Measurements from ENCODE around the gene ZFYVE9. TPM values are rescaled to one million over a fixed set of nuclear protein-coding genes. Genes with fewer than 3 reads are reported as not detected.

Gene ZFYVE9
- total and polyA plus RNA-seq, 10 of the 15 experiments (the other 5 are each of a cell fraction or from before 2014, with no cell fraction given): 0.26 to 6.9 (median 2.3) TPM

DNA sequence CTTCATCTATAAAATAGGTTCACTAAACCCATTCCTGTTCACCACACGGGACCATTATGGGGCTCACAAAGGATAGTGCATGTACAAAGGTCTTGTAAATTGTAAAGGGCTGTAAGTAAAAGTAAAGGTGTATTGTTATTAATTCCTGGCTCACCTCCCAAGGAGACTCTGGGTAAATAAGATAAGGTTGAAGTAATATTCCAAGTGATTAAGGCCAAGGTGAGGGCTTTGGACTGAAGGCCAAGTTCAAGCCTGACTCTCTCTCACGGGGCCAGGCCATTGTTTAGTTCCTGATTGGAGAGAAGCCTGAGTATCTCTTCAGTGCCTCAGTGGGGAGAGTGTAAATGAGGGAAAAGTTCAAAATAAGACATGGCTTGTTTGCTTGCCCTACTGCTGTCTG is 19.5 kb upstream of the ZFYVE9 start (continued):
- TF ChIP-seq, protein P1, sequence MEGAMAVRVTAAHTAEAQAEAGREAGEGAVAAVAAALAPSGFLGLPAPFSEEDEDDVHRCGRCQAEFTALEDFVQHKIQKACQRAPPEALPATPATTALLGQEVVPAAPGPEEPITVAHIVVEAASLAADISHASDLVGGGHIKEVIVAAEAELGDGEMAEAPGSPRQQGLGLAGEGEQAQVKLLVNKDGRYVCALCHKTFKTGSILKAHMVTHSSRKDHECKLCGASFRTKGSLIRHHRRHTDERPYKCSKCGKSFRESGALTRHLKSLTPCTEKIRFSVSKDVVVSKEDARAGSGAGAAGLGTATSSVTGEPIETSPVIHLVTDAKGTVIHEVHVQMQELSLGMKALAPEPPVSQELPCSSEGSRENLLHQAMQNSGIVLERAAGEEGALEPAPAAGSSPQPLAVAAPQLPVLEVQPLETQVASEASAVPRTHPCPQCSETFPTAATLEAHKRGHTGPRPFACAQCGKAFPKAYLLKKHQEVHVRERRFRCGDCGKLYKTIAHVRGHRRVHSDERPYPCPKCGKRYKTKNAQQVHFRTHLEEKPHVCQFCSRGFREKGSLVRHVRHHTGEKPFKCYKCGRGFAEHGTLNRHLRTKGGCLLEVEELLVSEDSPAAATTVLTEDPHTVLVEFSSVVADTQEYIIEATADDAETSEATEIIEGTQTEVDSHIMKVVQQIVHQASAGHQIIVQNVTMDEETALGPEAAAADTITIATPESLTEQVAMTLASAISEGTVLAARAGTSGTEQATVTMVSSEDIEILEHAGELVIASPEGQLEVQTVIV (IDR thresholded peaks at IDR 0.05; ENCODE audit: borderline replicate concordance, partially characterized antibody): no peak
- TF ChIP-seq SP1 (IDR thresholded peaks at IDR 0.05; ENCODE audit: low read depth, low read length): no peak
- no peak for TF ChIP-seq ATF7 (IDR thresholded peaks at IDR 0.05; ENCODE audit: low read depth)
- TF ChIP-seq CREM (IDR thresholded peaks at IDR 0.05; ENCODE audit: low read depth): no peak
- TF ChIP-seq, protein P2, sequence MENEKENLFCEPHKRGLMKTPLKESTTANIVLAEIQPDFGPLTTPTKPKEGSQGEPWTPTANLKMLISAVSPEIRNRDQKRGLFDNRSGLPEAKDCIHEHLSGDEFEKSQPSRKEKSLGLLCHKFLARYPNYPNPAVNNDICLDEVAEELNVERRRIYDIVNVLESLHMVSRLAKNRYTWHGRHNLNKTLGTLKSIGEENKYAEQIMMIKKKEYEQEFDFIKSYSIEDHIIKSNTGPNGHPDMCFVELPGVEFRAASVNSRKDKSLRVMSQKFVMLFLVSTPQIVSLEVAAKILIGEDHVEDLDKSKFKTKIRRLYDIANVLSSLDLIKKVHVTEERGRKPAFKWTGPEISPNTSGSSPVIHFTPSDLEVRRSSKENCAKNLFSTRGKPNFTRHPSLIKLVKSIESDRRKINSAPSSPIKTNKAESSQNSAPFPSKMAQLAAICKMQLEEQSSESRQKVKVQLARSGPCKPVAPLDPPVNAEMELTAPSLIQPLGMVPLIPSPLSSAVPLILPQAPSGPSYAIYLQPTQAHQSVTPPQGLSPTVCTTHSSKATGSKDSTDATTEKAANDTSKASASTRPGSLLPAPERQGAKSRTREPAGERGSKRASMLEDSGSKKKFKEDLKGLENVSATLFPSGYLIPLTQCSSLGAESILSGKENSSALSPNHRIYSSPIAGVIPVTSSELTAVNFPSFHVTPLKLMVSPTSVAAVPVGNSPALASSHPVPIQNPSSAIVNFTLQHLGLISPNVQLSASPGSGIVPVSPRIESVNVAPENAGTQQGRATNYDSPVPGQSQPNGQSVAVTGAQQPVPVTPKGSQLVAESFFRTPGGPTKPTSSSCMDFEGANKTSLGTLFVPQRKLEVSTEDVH (IDR thresholded peaks at IDR 0.05; ENCODE audit: low read depth, partially characterized antibody): no peak

DNA sequence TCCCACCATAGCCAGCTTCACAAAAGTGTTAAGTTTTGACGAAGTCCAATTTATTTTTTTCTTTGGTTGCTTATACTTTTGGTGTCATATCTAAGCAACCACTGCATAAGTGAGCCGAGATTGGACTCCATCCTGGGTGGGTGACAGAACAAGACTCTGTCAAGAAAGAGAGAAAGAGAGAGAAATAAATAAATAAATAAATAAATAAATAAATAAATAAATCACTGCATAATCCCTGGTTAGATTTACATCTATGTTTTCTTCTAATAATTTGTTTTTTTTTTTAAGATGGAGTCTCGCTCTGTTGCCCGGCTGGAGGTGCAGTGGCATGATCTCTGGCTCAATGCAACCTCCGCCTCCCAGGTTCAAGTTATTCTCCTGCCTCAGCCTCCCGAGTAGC is 18.3 kb upstream of the ZFYVE9 start:
- FAIRE-seq: no peak
- Histone ChIP-seq H3K27ac (ENCODE audit: control insufficient read depth, insufficient read depth) (no peak overlapping the region), H3K9ac (ENCODE audit: control insufficient read depth, insufficient read depth, low read length) (no peak overlapping the region), H4K20me1 (ENCODE audit: control insufficient read depth, insufficient read depth) (no peaks in the 10 kb centered on the region), H3K4me1 (ENCODE audit: control insufficient read depth, insufficient read depth, low read length) (no peaks in the 10 kb centered on the region), H3K27me3 (replicated peaks in 1 of 2; ENCODE audit: control insufficient read depth in 2 of 2, insufficient read depth in 2 of 2, low read length in 1 of 2) (no peaks in the 10 kb centered on the region), H3K4me2 (ENCODE audit: control insufficient read depth, insufficient read depth) (no peak overlapping the region), H3K9me3 (replicated peaks; ENCODE audit: control insufficient read depth, insufficient read depth, low read length) (no peaks in the 10 kb centered on the region), H3K4me3 (no peak overlapping the region), H2AFZ (ENCODE audit: control insufficient read depth, low read depth, low read length) (no peak overlapping the region), H3K36me3 (ENCODE audit: control insufficient read depth in 2 of 2, insufficient read depth in 2 of 2, low read length in 1 of 2) (no peaks in the 10 kb centered on the region), H3K79me2 (ENCODE audit: control insufficient read depth, insufficient read depth, low read length) (no peaks in the 10 kb centered on the region)
- no peak for DNase-seq (ENCODE audit: low read depth, low spot score)
- ATAC-seq: no peak
- WGBS (ENCODE audit: insufficient coverage, insufficient replicate concordance, low lambda C conversion rate, missing lambda C conversion rate): 70% methylated on average over 6 of the region's 6 CpGs
- no TSS peak for BruUV-seq (replicated peaks)
- ChIA-PET CTCF (interaction anchor here (1.0 kb wide), 1 partner anchor 13 kb away, joined by 3 read pairs; no protein-coding TSS in a partner anchor), RAD21 (ENCODE audit: unreplicated experiment) (no interaction called here), POLR2A (interaction anchor here (1.1 kb wide), 1 partner anchor 12 kb away, joined by 4 read pairs; no protein-coding TSS in a partner anchor), SMC1A (ENCODE audit: uncharacterized antibody, unreplicated experiment) (interaction anchor here (0.9 to 1.6 kb wide), 3 partner anchors 16 to 173 kb away, joined by 3 to 4 read pairs (median 4); no protein-coding TSS in a partner anchor)
- no peak for TF ChIP-seq NR2F1 (conservative IDR thresholded peaks at IDR 0.05)
- TF ChIP-seq, protein P3, sequence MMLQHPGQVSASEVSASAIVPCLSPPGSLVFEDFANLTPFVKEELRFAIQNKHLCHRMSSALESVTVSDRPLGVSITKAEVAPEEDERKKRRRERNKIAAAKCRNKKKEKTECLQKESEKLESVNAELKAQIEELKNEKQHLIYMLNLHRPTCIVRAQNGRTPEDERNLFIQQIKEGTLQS (IDR thresholded peaks at IDR 0.05; ENCODE audit: borderline replicate concordance, extremely low read depth, low read depth, low read length): no peak
- no peak for TF ChIP-seq BMI1 (IDR thresholded peaks at IDR 0.05; ENCODE audit: borderline replicate concordance)
- in situ Hi-C loops (cut with MboI) (no loop called here), intact Hi-C loops (cut with micrococcal nuclease; ENCODE audit: unreplicated experiment) (no loop called here)

Measured in GM12878 (cell line).